ENCODE data around the gene HK1.

- TF ChIP-seq CTCF (IDR thresholded peaks at IDR 0.05) (no peak), POLR2A (IDR thresholded peaks at IDR 0.05) (no peak)
Observed at GRCh38 chr10:69422676-69423075, 144.4 kb downstream of the HK1 start.
